Thoracic aorta (tissue), 2 donors: ENCODE data around the gene CACNA2D4. TPM values are rescaled to one million over a fixed set of nuclear protein-coding genes. Genes with fewer than 3 reads are reported as not detected.

Experiments used
- ATAC-seq: fragments of 150-250 bp; one replicate; pipeline ENCODE4 v1.8.0; 2017; ENCODE audit warnings: low read depth; ENCODE audit not compliant: insufficient number of reproducible peaks, low FRiP score
- DNase-seq: peaks from one replicate; pipeline ENCODE4 v3.0.0-alpha.2; 2020; ENCODE audit warnings: low spot score
- H3K27ac ChIP-seq, 2 donors: fragments of 200-600 bp; sonication (generic); 1 replicate in 1 of 2; 2 replicates in 1 of 2; pipeline ENCODE4 v1.5.1; 2016; ENCODE audit warnings: mild to moderate bottlenecking in 2 of 2, moderate library complexity in 2 of 2
- H3K27me3 ChIP-seq: fragments of 200-600 bp; sonication (generic); replicated peaks from 2 replicates; pipeline ENCODE4 v1.6.0; 2016; ENCODE audit warnings: mild to moderate bottlenecking; ENCODE audit not compliant: insufficient read depth
- H3K36me3 ChIP-seq: fragments of 200-600 bp; sonication (generic); one replicate; pipeline ENCODE4 v1.5.1; 2016
- H3K4me1 ChIP-seq, 2 donors: fragments of 200-600 bp; sonication (generic); 1 replicate in 1 of 2; 2 replicates in 1 of 2; pipeline versions ENCODE4 v1.5.1 to v1.6.0; 2016; ENCODE audit warnings: low read depth in 2 of 2, mild to moderate bottlenecking in 1 of 2; ENCODE audit not compliant: control insufficient read depth in 1 of 2
- H3K4me3 ChIP-seq: fragments of 200-600 bp; sonication (generic); 2 replicates; pipeline ENCODE4 v1.5.1; 2016; ENCODE audit warnings: mild to moderate bottlenecking
- H3K9me3 ChIP-seq: fragments of 200-600 bp; sonication (generic); 2 replicates; pipeline ENCODE4 v1.5.1; 2016
- total RNA-seq, 2 donors: library from RNA; depleted of rRNA; stranded (reverse); fragments of >200 nt; gene quantifications; one replicate each; pipeline versions ENCODE4 v1.1.0 to v1.2.3, GENCODE V29; 2016
- TF ChIP-seq, protein P1 (sequence below): fragments of 200-600 bp; sonication (generic); IDR thresholded peaks from one replicate; pipeline ENCODE4 v1.5.1; 2019; ENCODE audit warnings: antibody characterized with exemption

Gene CACNA2D4
- total RNA-seq, 2 donors from 2014 or later = 8.7 to 12.3 TPM

DNA sequence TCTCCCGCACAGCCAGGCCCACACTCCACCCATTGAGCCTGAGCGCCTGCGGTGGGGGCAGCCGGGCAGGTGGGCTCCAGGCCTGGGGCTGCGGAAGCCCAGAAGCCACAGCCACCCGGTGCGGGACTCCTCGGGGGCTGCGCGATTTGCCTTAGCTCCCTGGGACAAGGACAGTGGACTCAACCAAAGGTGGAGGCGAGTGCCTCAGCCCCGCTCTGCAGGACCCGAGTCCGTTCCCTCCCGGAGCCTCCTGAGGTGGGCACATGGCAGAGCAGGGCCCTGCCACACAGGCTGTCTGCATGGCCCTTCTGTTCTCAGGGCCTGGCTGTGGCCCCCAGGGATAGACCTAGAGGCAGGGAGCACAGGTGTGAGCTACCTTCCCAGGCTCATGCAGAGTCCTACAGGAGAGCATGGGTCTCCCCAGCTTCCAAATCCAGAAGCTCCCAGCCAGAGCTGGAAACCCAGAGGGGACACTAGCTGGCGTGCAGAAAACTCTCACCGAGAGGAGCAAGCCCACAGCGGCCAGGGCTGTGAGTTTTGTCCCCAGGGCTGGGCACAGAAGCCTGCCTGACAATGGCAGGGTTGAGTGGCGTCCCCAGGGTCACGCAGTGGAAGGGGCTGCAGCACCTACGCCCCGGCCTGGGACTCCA, 120.3 kb downstream of the CACNA2D4 start:
- H3K27me3 ChIP-seq = no peaks in the 10 kb centered on the region
- H3K4me1 ChIP-seq = peaks cover 0 to 22% of the 10 kb centered on the region in 2 donors
- ATAC-seq (no peak), DNase-seq (no peak)
- no peak overlapping the region for H3K4me3 ChIP-seq
- H3K36me3 ChIP-seq = no peaks in the 10 kb centered on the region
- H3K9me3 ChIP-seq = no peaks in the 10 kb centered on the region
- no peak overlapping the region for H3K27ac ChIP-seq
- TF ChIP-seq, protein P1, sequence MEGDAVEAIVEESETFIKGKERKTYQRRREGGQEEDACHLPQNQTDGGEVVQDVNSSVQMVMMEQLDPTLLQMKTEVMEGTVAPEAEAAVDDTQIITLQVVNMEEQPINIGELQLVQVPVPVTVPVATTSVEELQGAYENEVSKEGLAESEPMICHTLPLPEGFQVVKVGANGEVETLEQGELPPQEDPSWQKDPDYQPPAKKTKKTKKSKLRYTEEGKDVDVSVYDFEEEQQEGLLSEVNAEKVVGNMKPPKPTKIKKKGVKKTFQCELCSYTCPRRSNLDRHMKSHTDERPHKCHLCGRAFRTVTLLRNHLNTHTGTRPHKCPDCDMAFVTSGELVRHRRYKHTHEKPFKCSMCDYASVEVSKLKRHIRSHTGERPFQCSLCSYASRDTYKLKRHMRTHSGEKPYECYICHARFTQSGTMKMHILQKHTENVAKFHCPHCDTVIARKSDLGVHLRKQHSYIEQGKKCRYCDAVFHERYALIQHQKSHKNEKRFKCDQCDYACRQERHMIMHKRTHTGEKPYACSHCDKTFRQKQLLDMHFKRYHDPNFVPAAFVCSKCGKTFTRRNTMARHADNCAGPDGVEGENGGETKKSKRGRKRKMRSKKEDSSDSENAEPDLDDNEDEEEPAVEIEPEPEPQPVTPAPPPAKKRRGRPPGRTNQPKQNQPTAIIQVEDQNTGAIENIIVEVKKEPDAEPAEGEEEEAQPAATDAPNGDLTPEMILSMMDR = no peak

DNA sequence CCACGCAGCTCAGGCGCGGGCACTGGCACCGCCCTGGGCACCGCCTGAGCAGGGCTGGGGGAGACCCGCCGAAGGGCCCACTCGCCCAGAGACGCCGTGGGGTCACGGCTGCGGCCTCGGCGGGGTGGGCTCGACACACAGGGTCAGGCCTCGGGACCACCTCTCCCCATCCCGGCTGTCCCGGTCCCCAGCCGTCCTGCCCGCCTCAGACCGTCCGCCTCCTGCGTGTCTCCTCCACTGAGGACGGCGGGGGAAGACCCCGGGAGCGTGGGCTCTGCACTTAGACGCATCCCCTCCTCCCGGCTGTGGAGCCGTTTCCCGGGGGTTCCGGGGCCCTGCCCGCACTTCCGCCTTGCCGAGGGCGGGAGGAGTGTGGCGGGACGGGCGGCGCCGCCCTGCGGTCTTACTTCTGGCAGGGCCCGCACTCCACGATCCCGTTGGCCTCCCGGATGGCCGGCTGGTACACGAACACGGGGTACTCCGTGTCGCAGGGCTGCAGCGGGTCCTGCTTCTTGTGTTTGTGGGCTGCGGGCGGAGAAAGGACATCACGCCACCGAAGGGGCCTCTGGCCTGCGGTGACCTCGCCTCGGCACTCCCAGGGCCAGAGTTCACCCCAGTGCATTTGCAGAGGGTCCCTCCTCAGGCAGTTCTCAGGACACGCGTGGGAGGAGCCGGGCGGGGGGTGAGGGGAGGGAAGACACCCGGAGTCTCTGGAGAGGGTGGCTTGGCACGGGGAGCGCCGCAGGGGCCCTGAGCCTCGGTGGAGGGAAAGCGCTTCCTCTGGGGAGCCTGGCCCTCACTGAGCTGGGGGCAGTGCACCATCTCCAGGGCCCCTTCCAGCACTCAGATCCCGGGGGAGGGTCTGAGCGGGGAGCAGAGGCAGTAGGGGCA, 121.2 kb downstream of the CACNA2D4 start:
- peak overlapping the region; percentile 70 for H3K4me3 ChIP-seq
- DNase-seq (no peak), ATAC-seq (no peak)
- H3K36me3 ChIP-seq = no peaks in the 10 kb centered on the region
- TF ChIP-seq, protein P1 = no peak
- H3K27me3 ChIP-seq = no peaks in the 10 kb centered on the region
- no peaks in the 10 kb centered on the region for H3K9me3 ChIP-seq
- peaks cover 0 to 22% of the 10 kb centered on the region in 2 donors for H3K4me1 ChIP-seq
- H3K27ac ChIP-seq = peak overlapping the region; percentile 47 to 63

DNA sequence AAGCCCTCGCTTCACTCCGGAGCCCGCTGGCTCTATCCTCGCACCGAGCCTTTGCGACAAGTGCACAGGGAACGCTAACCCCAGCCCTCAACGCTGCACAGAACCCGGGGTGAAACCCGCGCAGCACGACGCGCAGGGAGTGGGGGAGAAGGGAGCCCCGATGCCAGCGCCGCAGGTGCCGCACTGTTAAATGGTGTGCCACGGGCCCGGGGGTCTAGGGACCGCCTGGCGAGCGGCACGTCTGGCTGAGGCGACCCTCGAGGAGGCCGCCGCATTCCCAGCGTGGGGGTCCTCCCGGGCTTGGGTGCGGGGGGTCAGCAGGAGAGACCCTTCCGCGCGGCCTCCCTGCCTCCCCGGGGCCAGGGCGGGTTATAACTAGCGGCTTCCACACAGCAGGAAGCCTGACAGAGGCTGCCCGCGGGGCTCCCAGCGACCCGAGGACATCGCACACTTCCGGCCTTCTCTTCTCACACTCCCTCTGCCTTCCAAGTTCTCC, 121.9 kb downstream of the CACNA2D4 start:
- TF ChIP-seq, protein P1 = no peak
- DNase-seq (no peak), ATAC-seq (no peak)
- Histone ChIP-seq H3K27me3 (no peaks in the 10 kb centered on the region), H3K36me3 (no peaks in the 10 kb centered on the region), H3K9me3 (no peaks in the 10 kb centered on the region), H3K27ac (peak overlapping the region; percentile 47 to 63), H3K4me3 (peak overlapping the region; percentile 70), H3K4me1 (peaks cover 0 to 22% of the 10 kb centered on the region in 2 donors)

DNA sequence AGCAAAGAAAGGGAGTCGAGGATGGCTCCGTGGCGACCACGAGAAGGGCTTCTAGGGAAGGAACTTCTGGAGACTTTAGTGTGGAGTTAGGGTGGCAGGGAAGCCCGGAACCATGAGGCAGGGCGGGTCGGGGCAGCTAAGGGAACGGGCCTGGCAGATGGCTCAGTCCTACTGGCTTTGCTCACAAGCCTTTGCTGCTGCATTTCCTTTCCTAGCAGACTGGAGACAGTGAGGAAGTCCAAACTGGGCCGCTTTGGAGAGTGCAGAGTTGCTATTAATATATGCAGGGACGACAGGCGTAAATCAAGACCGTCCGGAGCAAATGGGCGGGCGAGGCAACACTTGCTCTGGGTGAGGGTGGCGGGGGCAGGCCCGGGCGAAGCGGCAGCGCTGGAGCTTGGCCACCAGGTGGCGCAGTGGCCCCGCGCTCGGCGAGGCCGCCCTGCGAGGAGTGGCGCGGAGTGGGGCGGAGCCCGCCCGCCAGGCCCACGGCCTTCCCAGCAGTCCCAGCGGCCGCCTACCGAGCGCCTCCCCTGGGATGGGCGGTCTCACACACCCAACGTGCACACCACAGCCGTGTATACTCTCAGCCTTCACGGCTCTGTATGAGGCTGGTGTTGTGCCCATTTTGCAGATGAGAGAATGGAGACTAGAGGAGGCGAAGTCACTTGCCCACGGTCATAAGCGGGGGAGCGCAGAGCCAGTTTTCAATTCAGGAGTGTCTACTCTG, 122.5 kb downstream of the CACNA2D4 start:
- DNase-seq = peak; percentile 53

More for the DNA sequence above, 122.5 kb downstream of the CACNA2D4 start:
- TF ChIP-seq, protein P1 = peak; percentile 100
- Histone ChIP-seq H3K36me3 (no peaks in the 10 kb centered on the region), H3K4me1 (peaks cover 0 to 22% of the 10 kb centered on the region in 2 donors), H3K4me3 (peak overlapping the region; percentile 70), H3K27me3 (no peaks in the 10 kb centered on the region), H3K9me3 (no peaks in the 10 kb centered on the region), H3K27ac (peak overlapping the region; percentile 47 to 63)
- ATAC-seq = peak; percentile 79
